Ovary (tissue), 3 donors: ENCODE results near the gene GTF2IRD1.

Experiments used
- CTCF ChIP-seq, 3 donors: fragments of 450-650 bp in 2 of 3; fragments of 200-600 bp in 1 of 3; IDR thresholded peaks; one replicate each; pipeline versions ENCODE4 v1.5.1 to v1.8.0; 2016 to 2022; ENCODE audit warnings: antibody characterized with exemption in 3 of 3, mild to moderate bottlenecking in 1 of 3
- EP300 ChIP-seq: sonication (generic); formaldehyde crosslinking; IDR thresholded peaks from one replicate; pipeline ENCODE4 v1.6.1; 2017; ENCODE audit warnings: antibody characterized with exemption
- POLR2A ChIP-seq: fragments of 450-650 bp; IDR thresholded peaks from one replicate; pipeline ENCODE4 v1.6.1; 2017; ENCODE audit warnings: antibody characterized with exemption, mild to moderate bottlenecking, moderate library complexity
- donor health status: DM: no; HTN: no; CAD: no.

- no peak for TF ChIP-seq EP300
- no peak for TF ChIP-seq CTCF (IDR thresholded peaks at IDR 0.05)
- TF ChIP-seq POLR2A = no peak
Measured at GRCh38 chr7:74526780-74527179, 73.1 kb downstream of the GTF2IRD1 start.
